Left hindlimb (tissue), 1 donor: ENCODE measurements around the gene IL37.

ENCODE experiments used
- DNase-seq: peaks from one replicate; pipeline ENCODE4 v3.0.0-alpha.2; 2018

Gene IL37

GRCh38 chr2:112962308-112963175, 51.6 kb downstream of the IL37 start:
- DNase-seq, result no peak

GRCh38 chr2:112967023-112967422, 56.1 kb downstream of the IL37 start:
- no peak for DNase-seq
